GM18519 (cell line): ENCODE results near the gene SNX8.

Experiments used
- ATAC-seq: cut with Tn5 transposase; IDR thresholded peaks from one replicate; pipeline ENCODE4 v1.9.1; 2021; ENCODE audit warnings: mild to moderate bottlenecking, moderate library complexity; ENCODE audit not compliant: unreplicated experiment, low FRiP score

The SNX8 gene

DNA sequence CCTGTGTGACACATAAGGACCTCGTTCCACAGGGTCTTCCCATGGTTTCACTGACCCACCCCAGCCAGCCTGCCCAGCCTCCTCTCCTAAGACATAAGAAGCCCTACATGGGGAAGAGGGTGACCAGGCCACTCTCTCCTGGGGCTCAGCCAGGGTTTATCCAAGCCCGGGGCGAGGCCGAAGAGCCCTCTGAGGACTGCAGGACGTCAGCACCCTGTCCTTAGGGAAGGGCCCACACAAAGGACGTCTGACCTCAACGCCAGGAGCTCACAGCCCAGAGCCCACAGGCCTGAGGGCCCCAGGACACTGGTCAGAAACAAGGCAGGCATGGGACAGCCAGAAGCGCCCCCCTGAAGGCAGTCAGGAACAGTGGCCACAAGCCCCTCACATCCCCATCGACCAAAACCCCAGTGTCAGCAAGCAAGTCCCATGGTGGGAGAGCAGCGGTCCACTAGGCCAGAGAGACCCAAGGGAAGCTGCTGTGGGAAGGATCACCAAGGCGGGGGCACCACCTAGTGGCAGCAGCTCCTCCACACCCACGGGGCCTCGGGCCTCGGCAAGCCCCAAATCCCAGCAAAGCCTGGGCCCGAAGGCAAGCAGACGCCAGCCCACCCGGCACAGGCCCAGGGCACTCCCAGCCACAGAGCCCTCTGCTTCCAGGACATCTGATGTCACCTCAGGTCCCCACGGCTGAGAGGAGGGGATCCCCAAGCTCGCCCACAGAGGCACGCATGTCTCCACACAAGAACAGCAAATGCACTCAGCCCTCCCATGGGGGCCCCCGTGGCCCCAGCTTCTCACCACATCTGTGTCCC is 104.9 kb downstream of the SNX8 start:
- no peak for ATAC-seq

DNA sequence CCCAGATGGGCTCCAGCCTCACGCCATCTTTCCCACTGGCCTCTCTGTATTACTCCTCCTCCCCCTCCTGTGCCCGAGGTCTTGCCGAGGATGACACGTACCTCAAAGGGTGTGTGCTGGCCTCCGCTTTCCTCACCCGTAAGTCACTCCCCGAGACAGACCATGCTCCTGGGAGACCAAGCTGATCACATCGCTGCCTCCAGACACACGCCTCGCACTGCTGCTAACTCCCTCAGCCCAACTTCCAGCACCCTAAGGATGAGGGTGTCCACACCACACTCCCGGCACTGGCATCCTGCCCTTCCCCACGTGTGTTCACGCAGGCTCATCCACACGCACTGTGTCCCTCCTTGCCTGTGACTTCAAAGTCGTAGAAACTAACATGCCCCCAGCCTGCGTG is 105.5 kb downstream of the SNX8 start:
- ATAC-seq = no peak

DNA sequence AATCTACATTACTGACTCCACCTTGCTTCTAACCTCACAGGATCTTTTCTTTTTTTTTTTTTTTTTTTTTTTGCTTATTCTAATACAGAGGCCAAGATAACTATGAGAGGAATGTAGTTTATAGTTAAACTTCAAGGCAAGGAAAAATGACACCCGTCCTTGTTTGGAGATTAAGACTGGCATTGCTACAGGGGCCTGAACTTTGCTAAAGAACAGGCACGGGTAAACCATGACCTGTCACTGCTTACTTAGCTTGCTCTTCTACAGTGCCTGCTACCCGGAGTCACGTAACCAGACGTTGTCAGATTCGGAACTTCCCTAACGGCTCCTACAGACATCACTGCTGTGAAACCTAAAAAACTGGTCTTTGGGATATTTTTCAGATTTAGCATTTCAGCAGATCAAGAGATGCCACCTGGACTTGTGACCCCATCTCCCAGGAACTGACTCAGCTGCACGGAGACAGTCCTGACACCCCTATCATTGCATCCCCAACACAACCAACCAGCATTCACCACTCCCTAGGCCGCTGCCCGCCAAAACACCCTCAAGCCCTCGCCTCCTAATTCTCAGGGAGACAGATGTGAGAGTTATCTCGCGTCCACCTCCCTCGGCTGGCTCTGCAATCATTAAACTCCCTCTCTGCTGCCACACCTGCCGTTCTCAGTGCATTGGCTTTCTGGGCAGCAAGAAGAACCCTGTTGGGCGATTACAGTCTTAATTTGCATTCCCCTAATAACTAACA is 109.0 kb downstream of the SNX8 start:
- ATAC-seq = no peak

DNA sequence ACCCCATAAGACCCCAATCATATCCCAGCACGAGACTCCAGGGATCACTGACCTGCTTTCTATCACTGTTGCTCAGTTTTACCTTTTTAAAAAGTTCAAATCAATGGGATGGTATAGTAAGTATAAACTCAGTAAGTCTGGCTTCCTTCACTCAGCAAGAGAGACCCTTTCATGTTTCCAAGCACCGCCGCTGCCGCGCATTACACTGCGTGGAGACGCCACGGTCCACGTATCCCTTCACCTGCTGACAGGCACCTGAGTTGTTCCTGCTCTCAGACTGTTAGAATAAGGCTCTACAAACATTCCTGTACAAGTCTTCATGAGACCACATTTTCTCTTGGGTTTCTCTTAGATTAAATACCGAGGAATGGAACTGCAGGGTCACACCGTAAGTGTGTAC is 109.8 kb downstream of the SNX8 start:
- no peak for ATAC-seq

DNA sequence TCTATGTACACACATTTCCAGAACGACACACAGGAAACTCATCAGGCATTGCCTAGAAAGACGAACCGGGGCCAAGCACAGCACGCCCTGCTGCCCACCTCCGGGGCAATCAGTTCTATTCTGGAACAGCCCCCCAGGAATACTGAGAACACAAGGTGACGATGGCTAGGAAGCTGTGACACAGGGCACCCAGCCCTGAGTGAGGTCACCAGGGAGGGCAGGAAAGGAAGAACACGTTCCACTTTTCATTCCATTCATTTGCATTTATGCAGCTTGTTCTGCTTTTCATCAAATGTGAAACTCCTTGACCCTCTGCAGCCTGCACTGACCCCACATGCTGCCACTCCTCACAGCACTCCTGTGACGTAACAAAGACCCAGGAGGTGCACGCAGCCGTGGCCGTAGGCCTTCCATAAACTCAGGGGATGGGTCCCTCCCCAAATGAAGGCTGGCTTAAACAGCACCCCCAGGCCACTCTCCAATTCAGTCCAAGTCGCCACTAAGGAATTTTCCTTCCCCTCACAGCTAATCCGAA is 110.4 kb downstream of the SNX8 start:
- ATAC-seq = no peak

DNA sequence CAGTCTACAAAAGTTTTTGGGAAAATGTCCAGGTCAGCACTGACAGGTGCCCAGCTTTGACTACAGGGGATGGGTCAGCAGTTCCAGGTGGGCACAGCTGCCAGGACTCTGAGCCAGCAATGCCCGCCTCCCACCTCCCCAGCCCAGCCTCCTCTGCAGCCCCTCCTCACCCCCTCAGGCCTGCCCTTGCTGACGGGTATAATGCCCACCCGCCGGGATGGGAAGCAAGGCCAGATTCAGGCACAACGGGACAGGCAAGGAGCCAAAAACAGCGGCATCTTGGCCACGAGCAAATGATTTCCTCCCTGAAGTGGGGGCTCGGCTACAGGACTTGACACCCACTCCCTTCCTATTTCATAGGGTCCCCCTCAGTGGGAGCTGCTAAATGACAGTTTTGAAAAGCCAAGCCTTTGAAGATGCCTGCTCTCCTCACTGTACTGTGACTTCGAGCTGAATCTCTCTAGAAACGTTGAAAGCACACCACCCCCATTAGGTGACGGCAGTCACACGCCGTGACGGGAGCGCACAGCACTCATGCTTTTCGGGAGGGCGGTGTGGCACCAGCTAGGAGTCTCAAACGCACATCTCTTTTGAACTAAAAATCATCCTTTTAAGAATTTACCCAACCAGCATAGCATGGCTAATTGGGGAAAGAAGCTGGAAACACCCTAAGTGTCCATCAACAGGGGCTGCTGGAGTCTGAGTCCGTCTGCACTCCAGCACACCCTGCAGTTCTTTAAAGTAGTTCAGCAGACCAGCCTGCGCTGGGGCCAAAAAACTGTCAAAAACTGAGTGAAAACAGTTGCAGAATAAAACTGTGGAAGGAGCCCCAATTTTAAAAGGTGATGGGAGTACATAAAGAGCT is 111.1 kb downstream of the SNX8 start:
- no peak for ATAC-seq

DNA sequence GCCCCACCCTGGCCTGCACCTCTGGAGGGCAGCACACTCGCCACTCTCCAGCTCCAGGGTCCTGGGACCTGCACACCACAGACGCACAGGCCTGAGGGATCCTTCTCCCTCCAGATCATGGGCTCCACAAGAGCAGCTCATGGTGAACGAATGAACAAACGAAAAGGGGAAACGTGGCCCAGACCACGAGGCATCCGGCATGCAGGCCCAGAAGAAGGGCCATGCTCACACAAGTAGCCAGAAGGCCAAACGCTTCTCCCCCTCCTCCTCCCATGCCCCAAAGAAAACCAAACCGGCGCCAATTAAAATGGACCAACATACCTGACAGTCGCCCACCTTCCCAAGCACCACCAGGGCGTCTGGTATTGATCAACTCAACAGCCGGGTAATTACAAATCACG is 111.9 kb downstream of the SNX8 start:
- ATAC-seq = no peak
